ENCODE measurements around the gene IGF2BP3.

- TF ChIP-seq CTCF (IDR thresholded peaks at IDR 0.05) (no peak), POLR2A (IDR thresholded peaks at IDR 0.05) (no peak)
These were observed 65.6 kb downstream of the IGF2BP3 start for GRCh38 chr7:23404546-23405239.
